ENCODE measurements around the gene PNCK.
A peak's percentile ranks its signal among the peaks of the same experiment; 100 is the strongest.
"Not testable (repeated sequence)": the region's sequence is repeated elsewhere in the genome, so short reads cannot be mapped to it uniquely, and the experiment has no call there.

Gene PNCK

GRCh38 chrX:153685751-153686696 lies 12.4 kb upstream of the PNCK start:
- DNase-seq, result no peak

- DNase-seq, result no peak
Observed at GRCh38 chrX:153685156-153685536, 11.5 kb upstream of the PNCK start.

DNA sequence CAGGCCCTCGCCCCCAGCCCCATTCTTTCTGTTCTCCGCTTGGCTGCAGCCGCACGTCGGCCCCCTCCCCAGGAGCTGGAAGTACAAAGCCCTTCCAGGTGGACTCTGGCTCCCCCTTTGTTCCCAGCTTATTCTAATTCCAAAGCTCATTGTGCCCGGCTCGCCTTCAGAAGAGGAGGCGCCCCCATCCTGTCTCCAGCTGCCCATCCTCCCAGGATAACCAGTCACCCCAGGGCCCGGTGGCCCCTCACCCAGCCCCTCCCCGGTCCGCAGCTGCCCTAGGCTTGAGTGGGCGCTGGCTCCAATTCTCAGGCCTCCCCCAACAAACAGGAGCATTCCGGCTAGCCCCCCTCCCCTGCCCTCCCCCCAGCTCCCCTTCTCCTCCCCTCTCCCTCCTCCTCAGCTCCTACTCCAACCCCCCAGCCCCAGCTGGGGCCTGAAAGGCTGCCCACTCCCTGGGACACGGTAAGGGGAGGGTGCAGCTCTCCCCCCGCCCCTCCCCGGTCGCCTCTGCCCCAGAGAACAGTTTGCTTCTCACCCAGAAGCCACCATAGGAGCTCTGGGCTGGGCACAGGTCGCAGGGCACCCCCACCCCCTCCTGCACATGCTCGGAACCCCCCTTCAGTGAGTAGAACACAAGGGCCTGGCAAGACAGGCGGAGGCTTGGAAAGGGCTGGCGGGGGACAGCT lies 11.0 kb upstream of the PNCK start:
- DNase-seq, result peak in 1 of 2 experiments; percentile 21

DNA sequence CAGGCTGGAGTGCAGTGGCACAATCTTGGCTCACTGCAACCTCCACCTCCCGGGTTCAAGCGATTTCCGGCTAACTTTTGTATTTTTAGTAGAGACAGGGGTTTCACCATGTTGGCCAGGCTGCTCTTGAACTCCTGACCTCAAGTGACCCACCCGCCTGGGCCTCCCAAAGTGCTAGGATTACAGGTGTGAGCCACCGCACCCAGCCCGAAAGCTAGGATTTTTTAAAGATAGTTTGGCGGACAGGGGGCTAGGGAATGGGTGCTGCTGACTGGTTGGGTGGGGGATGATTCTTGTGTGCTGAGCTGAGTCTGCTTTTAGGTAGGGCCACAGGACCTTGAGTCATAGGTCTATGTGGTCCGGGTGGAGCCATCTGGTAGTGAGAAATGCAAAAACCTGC lies 9.9 kb upstream of the PNCK start:
- DNase-seq, result not testable (repeated sequence)

DNA sequence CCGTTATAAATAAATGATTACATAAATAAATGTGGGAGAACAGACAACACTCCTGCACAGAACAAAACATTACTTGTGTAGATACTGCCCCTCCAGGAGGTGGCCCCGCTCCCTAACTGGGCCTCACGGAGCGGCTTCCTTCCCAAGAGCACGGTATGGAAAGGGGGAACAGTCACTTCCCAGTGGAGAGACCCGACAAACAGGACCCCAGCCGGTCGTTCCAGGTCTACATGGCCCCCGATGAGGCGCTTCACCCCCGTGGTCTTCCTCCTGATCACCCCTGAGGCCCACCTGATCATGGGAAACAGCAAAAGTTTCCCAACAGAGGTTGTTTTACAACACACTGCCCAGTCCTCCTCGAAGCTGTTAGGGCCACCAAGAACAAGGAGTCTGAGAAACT lies 7.6 kb upstream of the PNCK start:
- DNase-seq, result no peak

- no peak for DNase-seq
Observed at GRCh38 chrX:153674219-153674851, 722 bp upstream of the PNCK start.

DNA sequence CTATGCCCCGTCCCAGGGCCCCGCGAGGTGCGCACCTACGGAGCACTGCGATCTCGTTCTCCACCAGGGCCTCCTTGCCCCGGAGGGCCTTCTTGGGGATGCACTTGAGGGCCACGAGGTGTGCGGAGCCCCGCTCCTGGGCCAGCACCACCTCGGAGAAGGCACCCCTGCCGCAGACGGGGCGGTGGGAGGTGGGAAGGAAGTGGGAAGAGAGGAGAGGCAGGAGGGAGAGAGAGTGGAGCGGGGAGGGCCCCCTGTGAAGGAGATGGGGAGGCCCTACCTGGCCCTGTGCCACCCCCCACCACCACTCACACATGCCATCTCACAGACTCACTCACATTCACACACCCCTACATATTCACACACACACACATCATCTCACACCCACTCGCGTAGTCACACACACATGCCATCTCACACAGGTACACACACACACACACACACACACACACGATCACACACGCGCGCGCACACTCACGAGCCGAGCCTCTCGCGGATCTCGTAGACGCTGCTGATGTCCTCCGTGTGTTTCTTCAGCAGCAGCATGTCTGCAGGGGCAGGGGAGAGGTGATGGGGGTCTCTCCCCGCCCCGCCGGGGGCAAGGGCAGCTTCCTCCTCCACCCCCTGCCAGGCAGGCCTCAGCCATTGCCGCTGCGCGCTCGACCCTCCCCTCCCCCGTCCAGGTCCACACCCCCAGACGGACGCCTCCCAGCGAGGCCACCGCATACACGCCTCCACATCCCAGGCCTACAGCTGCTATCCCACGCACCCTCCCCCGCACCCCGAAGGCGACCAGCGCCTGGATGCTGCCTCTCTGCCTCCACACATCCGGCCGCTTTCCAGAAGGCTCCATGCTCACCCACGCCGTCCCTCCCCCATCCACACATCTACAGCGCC lies 834 bp downstream of the PNCK start:
- DNase-seq, result no peak

- no peak for DNase-seq
Observed at GRCh38 chrX:153671589-153672530, 1.8 kb downstream of the PNCK start.

DNA sequence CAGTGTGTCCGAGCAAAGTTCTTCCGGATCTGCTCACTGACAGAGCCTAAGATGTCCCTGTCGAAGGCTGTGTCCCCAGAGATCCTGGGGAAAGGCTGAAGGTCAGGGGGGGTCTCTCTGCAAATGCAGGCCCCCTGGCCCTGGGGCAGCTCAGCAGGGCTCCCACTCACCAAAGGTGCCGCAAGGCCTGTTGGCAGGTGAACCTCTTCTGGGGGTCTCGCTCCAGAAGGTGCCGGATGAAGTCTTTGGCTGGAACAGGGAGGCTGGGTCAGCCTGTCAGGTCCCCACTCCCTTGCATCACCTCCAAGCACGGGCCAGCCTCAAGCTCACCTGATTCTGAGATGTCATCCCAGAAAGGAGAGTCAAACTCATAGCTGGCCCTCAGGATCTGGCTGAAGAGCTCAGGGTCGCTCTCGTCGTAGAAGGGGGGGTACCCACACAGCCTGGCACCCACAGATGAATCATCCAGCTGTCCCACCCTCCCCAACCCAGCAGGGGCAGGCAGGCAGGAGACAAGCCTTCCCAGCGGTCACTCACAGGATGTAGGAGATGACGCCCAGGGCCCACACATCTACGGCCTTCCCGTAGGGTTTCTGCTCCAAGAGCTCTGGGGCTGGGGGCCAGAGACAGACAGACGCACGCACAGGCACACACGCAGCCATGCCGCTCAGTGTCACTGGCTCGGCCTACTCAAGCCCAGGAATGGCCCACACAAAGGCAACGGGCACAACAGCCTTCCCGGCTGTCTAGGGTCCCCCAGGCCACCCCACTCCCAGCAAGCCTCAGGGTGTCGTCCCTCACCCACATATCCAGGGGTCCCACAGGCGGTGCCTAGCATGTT lies 2.6 kb downstream of the PNCK start:
- no peak for DNase-seq

- DNase-seq, result no peak
Observed at GRCh38 chrX:153669901-153670731, 3.5 kb downstream of the PNCK start.

GRCh38 chrX:153669174-153669890 lies 4.3 kb downstream of the PNCK start:
- peak; percentile 43 to 61 for DNase-seq

DNA sequence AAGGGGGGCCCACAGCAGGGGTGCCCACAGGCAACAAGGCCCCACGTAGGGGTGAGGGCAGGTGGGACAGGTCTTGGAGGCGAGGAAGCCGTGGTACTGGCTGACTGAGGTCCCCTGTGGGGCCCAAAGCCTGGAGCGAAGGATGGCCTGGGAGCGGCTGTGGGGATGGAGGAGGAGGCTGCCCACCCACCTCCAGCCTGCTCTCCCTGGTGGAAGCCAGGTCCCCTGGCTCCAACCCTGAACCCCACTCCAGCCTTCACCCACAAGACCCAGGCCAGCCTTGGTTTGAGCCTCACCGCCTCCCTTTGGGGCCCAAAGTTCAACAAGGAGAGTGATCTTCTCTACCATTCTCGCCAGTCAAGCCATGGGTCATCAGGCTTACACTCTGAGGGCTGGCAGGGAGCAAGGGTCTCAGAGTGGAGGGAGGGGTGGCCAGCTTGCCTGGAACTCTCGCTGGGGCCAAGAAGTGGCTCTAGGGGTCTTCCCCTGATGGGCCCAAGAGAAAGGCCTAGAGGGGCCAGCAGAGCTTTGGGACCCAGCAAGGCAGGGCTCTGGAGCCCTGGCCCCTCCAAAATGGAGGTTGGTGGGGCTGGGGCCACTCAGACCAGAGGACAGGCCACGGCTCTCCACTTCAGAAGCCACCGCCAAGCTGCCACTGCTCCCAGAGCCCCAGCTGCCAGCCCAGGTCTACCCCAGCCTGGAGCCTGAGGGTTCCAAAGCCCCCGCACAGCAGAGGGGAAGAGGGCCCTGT lies 5.0 kb downstream of the PNCK start:
- no peak for DNase-seq

- DNase-seq, result peak; percentile 87 to 91
Observed at GRCh38 chrX:153667956-153668396, 5.6 kb downstream of the PNCK start.

DNA sequence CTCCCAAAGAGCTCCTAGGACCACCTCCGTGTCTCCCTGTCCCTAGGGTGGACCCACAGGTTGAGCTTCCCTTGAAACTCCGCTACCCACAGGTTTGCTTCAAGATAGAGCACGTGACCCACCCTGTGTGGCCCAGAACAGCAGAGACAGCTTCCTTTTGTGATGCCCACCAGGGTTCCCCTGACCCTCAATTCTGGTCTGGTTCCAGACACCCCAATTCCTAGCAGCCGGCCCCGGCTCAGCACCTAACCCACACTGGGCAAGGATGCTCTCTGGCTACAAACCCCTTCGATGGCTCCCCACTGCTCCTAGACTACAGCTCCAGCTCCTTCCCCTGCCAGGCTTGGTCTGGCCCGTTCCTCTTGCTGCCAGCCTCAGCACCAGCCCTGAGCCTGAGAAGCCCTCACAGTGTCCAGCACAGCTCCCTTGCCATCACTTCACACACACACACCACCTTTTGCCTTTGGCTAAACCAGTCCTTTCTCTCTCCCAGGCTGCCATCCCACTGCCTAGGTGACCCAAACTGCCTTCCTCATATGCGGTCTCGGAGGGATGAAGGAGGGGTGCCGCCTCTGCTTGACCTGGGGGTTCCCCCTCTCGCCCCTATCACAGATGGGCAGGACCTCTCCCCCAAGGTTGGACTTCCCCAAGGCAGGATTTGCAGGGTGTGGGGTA lies 6.2 kb downstream of the PNCK start:
- no peak for DNase-seq

DNA sequence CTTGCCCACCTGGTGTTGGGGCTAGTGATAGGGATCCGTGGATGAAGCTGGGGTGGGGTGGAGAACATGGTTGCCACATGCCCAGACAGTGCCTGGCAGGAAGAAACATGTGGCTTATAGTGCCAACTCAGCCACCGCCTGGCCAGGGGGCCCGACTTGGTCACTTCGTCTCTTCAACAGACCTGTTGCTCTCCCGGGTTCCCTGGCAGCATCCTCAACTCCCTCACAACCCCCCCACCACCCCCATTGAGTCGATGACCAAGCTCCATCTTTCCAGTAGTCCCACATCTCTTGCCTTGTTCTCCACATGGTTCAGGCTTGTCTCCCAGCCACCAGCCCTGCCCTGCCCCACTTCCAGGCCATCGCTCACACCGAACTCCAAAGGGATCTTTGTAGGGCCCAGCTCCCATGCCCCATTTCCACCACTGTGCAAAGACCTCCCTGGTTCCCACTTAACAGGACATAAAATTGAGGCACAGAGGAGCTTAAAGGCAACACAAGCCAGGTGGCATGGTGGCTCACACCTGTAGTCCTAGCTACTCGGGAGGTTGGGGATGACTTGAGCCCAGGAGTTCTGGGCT lies 7.8 kb downstream of the PNCK start:
- no peak for DNase-seq

- no peak for DNase-seq
Observed at GRCh38 chrX:153662266-153662665, 11.3 kb downstream of the PNCK start.

GRCh38 chrX:153659268-153659667 lies 14.3 kb downstream of the PNCK start:
- no peak for DNase-seq
